ENCODE results near the gene NAV3.

- TF ChIP-seq POLR2AphosphoS5 (IDR thresholded peaks at IDR 0.05; ENCODE audit: low read depth) (no peak), CTCF (conservative IDR thresholded peaks at IDR 0.05; ENCODE audit: low read depth in 2 of 2) (no peak), EZH2 (IDR thresholded peaks at IDR 0.05; ENCODE audit: low read depth, unreplicated experiment) (no peak), CREB1 (CRISPR knock-in tag; IDR thresholded peaks at IDR 0.05; ENCODE audit: low read depth) (no peak), JUNB (IDR thresholded peaks at IDR 0.05; ENCODE audit: unreplicated experiment) (no peak), EZH2phosphoT487 (IDR thresholded peaks at IDR 0.05; ENCODE audit: unreplicated experiment) (no peak), NANOG (IDR thresholded peaks at IDR 0.05; ENCODE audit: borderline replicate concordance) (no peak)
These were observed 11.7 kb downstream of the NAV3 start for GRCh38 chr12:77842430-77842829.
